ENCODE data around the gene SOX21.
A peak's percentile ranks its signal among the peaks of the same experiment; 100 is the strongest.

SOX21 gene

GRCh38 chr13:94682229-94682628 lies 30.1 kb downstream of the SOX21 start:
- TF ChIP-seq CTCF (IDR thresholded peaks at IDR 0.05; ENCODE audit: low read depth, low read length): no peak
- DNase-seq (ENCODE audit: low read depth, low spot score): no peak
- no peak overlapping the region for H3K4me3 ChIP-seq (ENCODE audit: low read depth, low read length)
- in situ Hi-C loops (cut with HindIII; ENCODE audit: low sequenced_read_pairs): no loop called here

GRCh38 chr13:94679614-94680013 lies 32.7 kb downstream of the SOX21 start:
- TF ChIP-seq CTCF (IDR thresholded peaks at IDR 0.05; ENCODE audit: low read depth, low read length): no peak
- no peak for DNase-seq (ENCODE audit: low read depth, low spot score)
- no peak overlapping the region for H3K4me3 ChIP-seq (ENCODE audit: low read depth, low read length)
- in situ Hi-C loops (cut with HindIII; ENCODE audit: low sequenced_read_pairs): no loop called here

- DNase-seq (ENCODE audit: low read depth, low spot score): no peak
- H3K4me3 ChIP-seq (ENCODE audit: low read depth, low read length): no peak overlapping the region
- in situ Hi-C loops (cut with HindIII; ENCODE audit: low sequenced_read_pairs): no loop called here
- no peak for TF ChIP-seq CTCF (IDR thresholded peaks at IDR 0.05; ENCODE audit: low read depth, low read length)
Observed at GRCh38 chr13:94678845-94679244, 33.5 kb downstream of the SOX21 start.

- no peak for DNase-seq (ENCODE audit: low read depth, low spot score)
- in situ Hi-C loops (cut with HindIII; ENCODE audit: low sequenced_read_pairs): no loop called here
- no peak for TF ChIP-seq CTCF (IDR thresholded peaks at IDR 0.05; ENCODE audit: low read depth, low read length)
- H3K4me3 ChIP-seq (ENCODE audit: low read depth, low read length): no peak overlapping the region
Observed at GRCh38 chr13:94677799-94678198, 34.5 kb downstream of the SOX21 start.

GRCh38 chr13:94674609-94675348 lies 37.6 kb downstream of the SOX21 start:
- peak; percentile 34 for DNase-seq (ENCODE audit: low read depth, low spot score)
- TF ChIP-seq CTCF (IDR thresholded peaks at IDR 0.05; ENCODE audit: low read depth, low read length): peak; percentile 79
- no peak overlapping the region for H3K4me3 ChIP-seq (ENCODE audit: low read depth, low read length)
- in situ Hi-C loops (cut with HindIII; ENCODE audit: low sequenced_read_pairs): no loop called here

- no peak for TF ChIP-seq CTCF (IDR thresholded peaks at IDR 0.05; ENCODE audit: low read depth, low read length)
- no peak for DNase-seq (ENCODE audit: low read depth, low spot score)
- in situ Hi-C loops (cut with HindIII; ENCODE audit: low sequenced_read_pairs): no loop called here
- no peak overlapping the region for H3K4me3 ChIP-seq (ENCODE audit: low read depth, low read length)
Observed at GRCh38 chr13:94673851-94674250, 38.5 kb downstream of the SOX21 start.
